K562 (cell line): Measurements from ENCODE around the gene ATP6V0E1. TPM values are rescaled to one million over a fixed set of nuclear protein-coding genes. Genes with fewer than 3 reads are reported as not detected.

Experiments used
- ATAC-seq: fragments of 200-7000 bp; cut with Tn5 transposase; 3 replicates; pipeline ENCODE4 v1.9.1; 2020; ENCODE audit warnings: moderate library complexity
- BruUV-seq: library from RNA; stranded (reverse); fragments of 400-500 nt; replicated peaks from 2 replicates; lab custom pipeline; 2021; lab: Mats Ljungman, UMichigan
- CTCF ChIA-PET: fragments of 300-600 bp; formaldehyde crosslinking; extraction: SDS; loops from one replicate; lab custom pipeline; 2021; ENCODE audit warnings: low intra/inter-chr PET ratio; lab: Yijun Ruan, JAX
- POLR2A ChIA-PET: fragments of 300-600, 350-650 bp; sonication (Branson Sonifier 250); formaldehyde crosslinking; extraction: SDS; loops from one replicate; lab custom pipeline; 2021; ENCODE audit warnings: antibody characterized with exemption, inconsistent platforms; lab: Yijun Ruan, JAX
- DNase-seq, 4 experiments: peaks; one replicate each; pipeline versions ENCODE4 v3.0.0 to v3.0.0-alpha.2; 2011 to 2018; ENCODE audit warnings: low spot score in 3 of 4, mixed read lengths in 3 of 4; ENCODE audit errors: extremely low read depth in 1 of 4
- FAIRE-seq: peaks from 2 replicates; lab custom pipeline; 2011; peaks lifted over from hg19 to GRCh38; lab: Jason Lieb, UNC
- H2AFZ ChIP-seq: 2 replicates; pipeline ENCODE4 v1.6.0; 2011; ENCODE audit warnings: low read depth, low read length, control low read depth, inconsistent platforms
- H3K27ac ChIP-seq: fragments of 200-600 bp; 3 replicates; pipeline ENCODE4 v1.8.0; 2011; ENCODE audit warnings: low read depth, mild to moderate bottlenecking, control low read depth, inconsistent platforms, low read length, moderate library complexity, mixed read lengths; ENCODE audit errors: extremely low read depth
- H3K27me3 ChIP-seq, 2 experiments: fragments of 300-600 bp in 1 of 2; 2 replicates in 1 of 2; 3 replicates in 1 of 2; pipeline versions ENCODE4 v1.6.0 to v1.8.0; 2011; ENCODE audit warnings: inconsistent platforms in 2 of 2, low read length in 2 of 2, mild to moderate bottlenecking in 1 of 2, mixed read lengths in 1 of 2, moderate library complexity in 1 of 2; ENCODE audit not compliant: control insufficient read depth in 2 of 2, insufficient read depth in 2 of 2
- H3K36me3 ChIP-seq: fragments of 300-600 bp; 3 replicates; pipeline ENCODE4 v1.8.0; 2011; ENCODE audit warnings: mild to moderate bottlenecking, low read length, inconsistent platforms; ENCODE audit not compliant: control insufficient read depth, insufficient read depth
- H3K4me1 ChIP-seq, 2 experiments: fragments of 200-600 bp in 1 of 2; replicated peaks in 1 of 2; 2 replicates in 1 of 2; 3 replicates in 1 of 2; pipeline versions ENCODE4 v1.5.1 to v1.8.0; 2011; ENCODE audit warnings: inconsistent platforms in 2 of 2, low read length in 2 of 2, mild to moderate bottlenecking in 1 of 2, mixed read lengths in 1 of 2, moderate library complexity in 1 of 2; ENCODE audit not compliant: control insufficient read depth in 2 of 2, insufficient read depth in 2 of 2
- H3K4me2 ChIP-seq: 2 replicates; pipeline ENCODE4 v1.6.1; 2011; ENCODE audit warnings: low read length, control low read depth, inconsistent platforms, mixed read lengths; ENCODE audit not compliant: insufficient read depth
- H3K4me3 ChIP-seq: fragments of 200-600 bp; sonication (generic), shearing (Covaris generic); 2 replicates; pipeline ENCODE4 v1.5.1; 2016; ENCODE audit warnings: control low read depth, inconsistent platforms
- H3K79me2 ChIP-seq: fragments of 200-600 bp; 3 replicates; pipeline ENCODE4 v1.8.0; 2011; ENCODE audit warnings: low read length, inconsistent platforms; ENCODE audit not compliant: control insufficient read depth, insufficient read depth
- H3K9ac ChIP-seq, 2 experiments: 2 replicates each; pipeline versions ENCODE4 v1.6.0 to v1.6.1; 2011; ENCODE audit warnings: low read depth in 2 of 2, low read length in 2 of 2, control low read depth in 1 of 2, inconsistent platforms in 1 of 2, mild to moderate bottlenecking in 1 of 2, mixed read lengths in 1 of 2; ENCODE audit not compliant: insufficient read depth in 1 of 2
- H3K9me1 ChIP-seq: one replicate; pipeline ENCODE4 v1.6.0; 2011; ENCODE audit warnings: inconsistent platforms, mild to moderate bottlenecking, low read length, moderate library complexity; ENCODE audit not compliant: control insufficient read depth, insufficient read depth
- H3K9me3 ChIP-seq: replicated peaks from 2 replicates; pipeline ENCODE4 v1.5.1; 2011; ENCODE audit warnings: low read depth, low read length, inconsistent platforms; ENCODE audit not compliant: control insufficient read depth, insufficient read depth
- H4K20me1 ChIP-seq: replicated peaks from 2 replicates; pipeline ENCODE4 v1.6.1; 2011; ENCODE audit warnings: low read length, inconsistent platforms, mixed read lengths; ENCODE audit not compliant: control insufficient read depth, insufficient read depth
- NR1H2 ChIP-seq: sonication (generic); formaldehyde crosslinking; IDR thresholded peaks from 2 replicates; pipeline ENCODE4 v1.4.0; 2020; ENCODE audit warnings: mild to moderate bottlenecking, missing genetic modification reagents
- SMC3 ChIP-seq: conservative IDR thresholded peaks from 2 replicates; pipeline ENCODE4 v1.6.1; 2011; ENCODE audit warnings: low read depth, low read length, improper control_type of control experiment; ENCODE audit not compliant: insufficient read depth
- SPI1 ChIP-seq: IDR thresholded peaks from 2 replicates; pipeline ENCODE4 v1.6.1; 2011; ENCODE audit warnings: low read depth, low read length, control low read depth, borderline replicate concordance
- ZBTB33 ChIP-seq: sonication (generic); formaldehyde crosslinking; IDR thresholded peaks from 2 replicates; pipeline ENCODE4 v1.8.1; 2023; ENCODE audit warnings: mild to moderate bottlenecking, missing genetic modification reagents
- ZEB2 ChIP-seq: fragments of 450-650 bp; IDR thresholded peaks from 2 replicates; pipeline ENCODE4 v1.6.1; 2016
- WGBS: fragments of 100-300 bp; shearing (Covaris generic); methylation state at CpG from one replicate; pipeline ENCODE4 v1.1.6; 2016; ENCODE audit warnings: low coverage, mixed read lengths; ENCODE audit not compliant: insufficient coverage; ENCODE audit errors: missing lambda C conversion rate; 5-methylcytosine and 5-hydroxymethylcytosine counted together
- in situ Hi-C: fragments of 300-500 bp; cut with MboI; formaldehyde crosslinking; loops from 4 replicates; pipeline ENCODE4 v1.15.0; 2018; ENCODE audit warnings: inconsistent platforms, mixed read lengths
- intact Hi-C: fragments of 100-400 bp; cut with micrococcal nuclease; formaldehyde crosslinking; loops from 2 replicates; pipeline ENCODE4 v1.14.2; 2022
- polyA plus RNA-seq, 8 experiments: library from polyadenylated mRNA; depleted of rRNA in 4 of 8; stranded (reverse) in 5 of 8; unstranded in 3 of 8; fragments of >200 nt; fragmentation: Nextera tagmentation in 2 of 8; fragmentation: Illumina TruSeq in 1 of 8; extraction: Ambion mirVana in 2 of 8; extraction: Trizol in 1 of 8; gene quantifications; 2 replicates each; pipeline versions ENCODE4 v1.2.1 to v1.2.3, GENCODE V29; 2011 to 2014; ENCODE audit warnings: inconsistent platforms in 1 of 8, missing spikeins in 1 of 8
- total RNA-seq, 7 experiments: library from RNA; depleted of rRNA in 6 of 7; stranded (reverse); fragments of >200 nt in 6 of 7; fragmentation: Illumina TruSeq in 2 of 7; extraction: Trizol in 2 of 7; gene quantifications; 2 replicates each; pipeline versions ENCODE4 v1.2.1 to v1.2.3, GENCODE V29; 2011 to 2021; ENCODE audit warnings: low replicate concordance in 1 of 7

ATP6V0E1 gene
- total and polyA plus RNA-seq, 9 of the 15 experiments (the other 6 are each of a cell fraction or from before 2014, with no cell fraction given), result 63.8 to 395 (median 112) TPM

GRCh38 chr5:173010547-173011464 is 27.2 kb downstream of the ATP6V0E1 start (continued):
- TF ChIP-seq ZBTB33 (CRISPR knock-in tag) (0 out of 2 replicates have a peak, but pooled peaks have one; percentile 47), SPI1 (peak; percentile 52; the same call in 1 of the 2 replicates), SMC3 (0 out of 2 replicates have a peak, but pooled peaks have one; percentile 14)

- H3K36me3 ChIP-seq, result peaks cover 17% of the 10 kb centered on the region; the same call in 2 of the 3 replicates
- H3K9ac ChIP-seq, result no peak overlapping the region
- no peak overlapping the region for H3K4me3 ChIP-seq
- intact Hi-C loops, result no loop called here
- no peak for DNase-seq
- TF ChIP-seq ZEB2 (no peak), NR1H2 (CRISPR knock-in tag) (no peak)
- H4K20me1 ChIP-seq, result peaks cover 3% of the 10 kb centered on the region; the same call in 1 of the 2 replicates
- peaks cover 89% of the 10 kb centered on the region for H3K79me2 ChIP-seq
- no peaks in the 10 kb centered on the region for H3K9me1 ChIP-seq
- ATAC-seq, result no peak
- peaks cover 5 to 12% of the 10 kb centered on the region in 2 experiments; a peak in 3 of 5 replicates for H3K4me1 ChIP-seq
- in situ Hi-C loops, result no loop called here
- ChIA-PET POLR2A (interaction anchor here (0.6 to 1.4 kb wide), 4 partner anchors 9 to 133 kb away, joined by 3 to 4 read pairs (median 3); no protein-coding TSS in a partner anchor), CTCF (no interaction called here)
- no TSS peak for BruUV-seq
- H3K27me3 ChIP-seq, result no peaks in the 10 kb centered on the region
- FAIRE-seq, result no peak
- no peak overlapping the region for H2AFZ ChIP-seq
- H3K27ac ChIP-seq, result no peak overlapping the region
- H3K9me3 ChIP-seq, result no peaks in the 10 kb centered on the region
- no peak overlapping the region for H3K4me2 ChIP-seq
- WGBS, result 96% methylated on average over 4 of the region's 4 CpGs
These were observed 28.0 kb downstream of the ATP6V0E1 start for GRCh38 chr5:173011566-173011965.
